ENCODE data around the gene EFNA2. TPM values are rescaled to one million over a fixed set of nuclear protein-coding genes. Genes with fewer than 3 reads are reported as not detected.

The EFNA2 gene
- polyA plus RNA-seq, 1 donor from 2014 or later, result 10.3 TPM

DNA sequence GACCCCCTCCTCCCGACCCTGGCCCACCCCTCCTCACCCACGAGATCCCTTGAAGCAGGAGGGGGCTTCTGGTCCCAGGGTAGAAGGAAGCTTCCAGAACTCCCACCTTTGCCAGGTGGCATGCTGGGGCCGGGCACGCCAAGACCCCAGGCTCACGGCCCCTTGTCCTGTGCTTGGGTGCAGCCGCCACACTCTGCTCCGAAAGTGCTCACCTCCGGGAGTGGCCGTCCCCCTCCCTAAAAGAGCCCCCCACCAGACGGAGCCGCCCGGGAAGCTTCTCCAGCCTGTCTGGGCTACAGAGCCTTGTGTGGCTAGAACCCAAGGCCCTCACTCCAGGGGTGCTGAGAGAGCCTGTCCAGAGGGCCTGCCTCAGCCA is 1.8 kb upstream of the EFNA2 start:
- Histone ChIP-seq H3K27me3 (ENCODE audit: insufficient read depth, low read depth, low read length) (no peaks in the 10 kb centered on the region), H2AFZ (ENCODE audit: low read depth, low read length) (no peak overlapping the region), H3K9ac (ENCODE audit: low read length) (no peak overlapping the region), H3F3A (ENCODE audit: insufficient read depth, low read length, poor library complexity, severe bottlenecking) (no peaks in the 10 kb centered on the region), H3K9me3 (ENCODE audit: low read length) (no peaks in the 10 kb centered on the region), H3K4me2 (ENCODE audit: low read length) (no peak overlapping the region), H3K36me3 (ENCODE audit: insufficient read depth, low read length) (no peaks in the 10 kb centered on the region), H3K27ac (ENCODE audit: low read length) (no peak overlapping the region), H4K20me1 (ENCODE audit: insufficient read depth) (no peaks in the 10 kb centered on the region), H3K4me3 (ENCODE audit: low read length) (no peak overlapping the region), H3K9me2 (ENCODE audit: insufficient read depth, low read length) (no peaks in the 10 kb centered on the region), H3K79me2 (replicated peaks; ENCODE audit: insufficient read depth, low read length) (peaks cover 22% of the 10 kb centered on the region)
- TF ChIP-seq, protein P1, sequence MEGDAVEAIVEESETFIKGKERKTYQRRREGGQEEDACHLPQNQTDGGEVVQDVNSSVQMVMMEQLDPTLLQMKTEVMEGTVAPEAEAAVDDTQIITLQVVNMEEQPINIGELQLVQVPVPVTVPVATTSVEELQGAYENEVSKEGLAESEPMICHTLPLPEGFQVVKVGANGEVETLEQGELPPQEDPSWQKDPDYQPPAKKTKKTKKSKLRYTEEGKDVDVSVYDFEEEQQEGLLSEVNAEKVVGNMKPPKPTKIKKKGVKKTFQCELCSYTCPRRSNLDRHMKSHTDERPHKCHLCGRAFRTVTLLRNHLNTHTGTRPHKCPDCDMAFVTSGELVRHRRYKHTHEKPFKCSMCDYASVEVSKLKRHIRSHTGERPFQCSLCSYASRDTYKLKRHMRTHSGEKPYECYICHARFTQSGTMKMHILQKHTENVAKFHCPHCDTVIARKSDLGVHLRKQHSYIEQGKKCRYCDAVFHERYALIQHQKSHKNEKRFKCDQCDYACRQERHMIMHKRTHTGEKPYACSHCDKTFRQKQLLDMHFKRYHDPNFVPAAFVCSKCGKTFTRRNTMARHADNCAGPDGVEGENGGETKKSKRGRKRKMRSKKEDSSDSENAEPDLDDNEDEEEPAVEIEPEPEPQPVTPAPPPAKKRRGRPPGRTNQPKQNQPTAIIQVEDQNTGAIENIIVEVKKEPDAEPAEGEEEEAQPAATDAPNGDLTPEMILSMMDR (IDR thresholded peaks at IDR 0.05; ENCODE audit: poor library complexity, severe bottlenecking), result no peak
- TF ChIP-seq, protein P2, sequence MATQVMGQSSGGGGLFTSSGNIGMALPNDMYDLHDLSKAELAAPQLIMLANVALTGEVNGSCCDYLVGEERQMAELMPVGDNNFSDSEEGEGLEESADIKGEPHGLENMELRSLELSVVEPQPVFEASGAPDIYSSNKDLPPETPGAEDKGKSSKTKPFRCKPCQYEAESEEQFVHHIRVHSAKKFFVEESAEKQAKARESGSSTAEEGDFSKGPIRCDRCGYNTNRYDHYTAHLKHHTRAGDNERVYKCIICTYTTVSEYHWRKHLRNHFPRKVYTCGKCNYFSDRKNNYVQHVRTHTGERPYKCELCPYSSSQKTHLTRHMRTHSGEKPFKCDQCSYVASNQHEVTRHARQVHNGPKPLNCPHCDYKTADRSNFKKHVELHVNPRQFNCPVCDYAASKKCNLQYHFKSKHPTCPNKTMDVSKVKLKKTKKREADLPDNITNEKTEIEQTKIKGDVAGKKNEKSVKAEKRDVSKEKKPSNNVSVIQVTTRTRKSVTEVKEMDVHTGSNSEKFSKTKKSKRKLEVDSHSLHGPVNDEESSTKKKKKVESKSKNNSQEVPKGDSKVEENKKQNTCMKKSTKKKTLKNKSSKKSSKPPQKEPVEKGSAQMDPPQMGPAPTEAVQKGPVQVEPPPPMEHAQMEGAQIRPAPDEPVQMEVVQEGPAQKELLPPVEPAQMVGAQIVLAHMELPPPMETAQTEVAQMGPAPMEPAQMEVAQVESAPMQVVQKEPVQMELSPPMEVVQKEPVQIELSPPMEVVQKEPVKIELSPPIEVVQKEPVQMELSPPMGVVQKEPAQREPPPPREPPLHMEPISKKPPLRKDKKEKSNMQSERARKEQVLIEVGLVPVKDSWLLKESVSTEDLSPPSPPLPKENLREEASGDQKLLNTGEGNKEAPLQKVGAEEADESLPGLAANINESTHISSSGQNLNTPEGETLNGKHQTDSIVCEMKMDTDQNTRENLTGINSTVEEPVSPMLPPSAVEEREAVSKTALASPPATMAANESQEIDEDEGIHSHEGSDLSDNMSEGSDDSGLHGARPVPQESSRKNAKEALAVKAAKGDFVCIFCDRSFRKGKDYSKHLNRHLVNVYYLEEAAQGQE (IDR thresholded peaks at IDR 0.05; ENCODE audit: borderline replicate concordance), result no peak
- TF ChIP-seq POLR2AphosphoS5 (IDR thresholded peaks at IDR 0.05), result no peak
- TF ChIP-seq SMC3 (conservative IDR thresholded peaks at IDR 0.05; ENCODE audit: poor library complexity), result no peak
- no peak for TF ChIP-seq EP300 (conservative IDR thresholded peaks at IDR 0.05; ENCODE audit: poor library complexity, severe bottlenecking)
- TF ChIP-seq EZH2 (IDR thresholded peaks at IDR 0.05; ENCODE audit: borderline replicate concordance, insufficient read depth, low read length, poor library complexity, severe bottlenecking), result no peak
- TF ChIP-seq RAD21 (conservative IDR thresholded peaks at IDR 0.05), result no peak
- no peak for TF ChIP-seq TAF1 (IDR thresholded peaks at IDR 0.05; ENCODE audit: low read depth)
- no peak for TF ChIP-seq MXI1 (conservative IDR thresholded peaks at IDR 0.05; ENCODE audit: poor library complexity, severe bottlenecking)

DNA sequence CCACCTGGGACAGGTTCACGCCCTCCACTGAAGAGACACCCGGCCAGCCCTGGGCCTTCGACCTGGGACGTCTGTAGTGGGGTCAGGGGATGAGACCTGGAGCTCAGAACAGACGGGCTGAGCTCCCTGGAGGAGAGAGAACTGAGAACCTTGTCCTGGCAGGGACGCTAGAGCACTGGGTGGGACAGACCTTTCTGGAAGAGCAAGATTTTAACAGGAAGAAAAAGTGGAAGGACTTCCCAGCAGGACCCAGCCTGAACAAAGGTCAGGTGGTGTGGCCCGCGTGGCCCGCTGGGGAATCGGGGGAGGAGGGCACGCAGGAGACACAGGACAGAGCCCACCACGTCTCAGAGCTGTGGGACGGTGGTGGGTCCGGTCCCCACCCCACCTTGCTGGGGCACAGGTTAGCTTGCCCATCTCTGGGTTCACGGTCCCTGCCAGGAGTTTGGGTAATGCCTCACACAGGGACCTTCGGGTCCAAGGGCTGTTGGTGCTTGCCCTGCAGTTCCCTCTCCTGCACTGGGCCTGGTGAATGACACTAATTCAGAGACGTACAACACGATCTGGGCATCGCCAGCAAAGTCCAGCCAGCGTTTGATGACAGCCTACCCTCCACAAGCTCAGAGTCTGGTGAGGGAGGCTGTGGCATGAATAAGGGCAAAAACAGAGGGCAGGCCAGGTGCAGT is 1.2 kb upstream of the EFNA2 start:
- Histone ChIP-seq H2AFZ (ENCODE audit: low read depth, low read length) (no peak overlapping the region), H3K36me3 (ENCODE audit: insufficient read depth, low read length) (no peaks in the 10 kb centered on the region), H3F3A (ENCODE audit: insufficient read depth, low read length, poor library complexity, severe bottlenecking) (no peaks in the 10 kb centered on the region), H3K9ac (ENCODE audit: low read length) (no peak overlapping the region), H3K27me3 (ENCODE audit: insufficient read depth, low read depth, low read length) (no peaks in the 10 kb centered on the region), H3K79me2 (replicated peaks; ENCODE audit: insufficient read depth, low read length) (peaks cover 22% of the 10 kb centered on the region), H3K4me3 (ENCODE audit: low read length) (no peak overlapping the region), H3K27ac (ENCODE audit: low read length) (no peak overlapping the region), H3K9me2 (ENCODE audit: insufficient read depth, low read length) (no peaks in the 10 kb centered on the region), H3K9me3 (ENCODE audit: low read length) (no peaks in the 10 kb centered on the region), H4K20me1 (ENCODE audit: insufficient read depth) (no peaks in the 10 kb centered on the region), H3K4me2 (ENCODE audit: low read length) (no peak overlapping the region)
- TF ChIP-seq, protein P1 (IDR thresholded peaks at IDR 0.05; ENCODE audit: poor library complexity, severe bottlenecking), result no peak
- no peak for TF ChIP-seq MXI1 (conservative IDR thresholded peaks at IDR 0.05; ENCODE audit: poor library complexity, severe bottlenecking)
